GM21717 (cell line): Measurements from ENCODE around the gene WDR53.
"Not testable (repeated sequence)": the region's sequence is repeated elsewhere in the genome, so short reads cannot be mapped to it uniquely, and the experiment has no call there.

Experiments used
- ATAC-seq: cut with Tn5 transposase; IDR thresholded peaks from one replicate; pipeline ENCODE4 v1.9.1; 2021; ENCODE audit warnings: mild to moderate bottlenecking, moderate library complexity; ENCODE audit not compliant: unreplicated experiment

The WDR53 gene

DNA sequence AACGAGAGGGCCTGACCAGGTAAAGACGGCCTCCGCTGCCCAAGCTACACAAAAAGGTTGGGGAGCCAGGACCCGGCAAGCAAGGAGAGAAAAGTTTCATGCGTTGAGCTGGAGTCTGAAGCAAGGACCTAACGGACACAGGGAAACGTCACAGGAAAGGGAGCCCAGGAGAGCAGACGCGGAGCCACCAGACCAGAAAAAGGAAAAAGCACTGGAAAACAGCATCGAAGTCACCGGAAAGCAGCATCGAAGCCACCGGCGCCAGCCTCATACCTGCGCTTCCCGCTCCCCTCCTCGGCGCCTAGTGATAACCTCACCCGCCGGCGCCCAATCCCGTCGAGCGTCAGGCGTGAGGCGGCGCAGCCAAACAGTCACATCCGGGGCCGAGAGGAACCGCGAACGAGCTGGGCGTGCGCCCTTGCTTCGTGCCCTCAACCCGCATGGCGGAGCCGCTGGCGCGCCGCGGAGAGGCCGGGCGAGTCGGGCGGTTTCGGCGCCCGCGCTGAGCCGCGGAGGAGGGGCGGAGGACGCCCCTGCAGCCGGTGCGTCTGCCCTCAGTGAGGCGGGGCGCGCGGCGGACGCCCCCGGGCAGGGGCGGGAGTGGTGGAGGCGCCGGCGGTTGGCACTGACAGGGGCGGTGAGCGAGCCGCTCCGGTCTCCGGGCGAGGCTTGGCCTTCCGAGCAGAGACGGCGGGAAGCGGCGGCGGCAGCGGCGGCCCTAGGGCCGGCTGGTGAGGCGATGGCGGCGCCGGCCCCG lies at the start of gene WDR53, which contains the start of gene FBXO45:
Gene WDR53 (minus strand): TSS at position 309 of the 757 bp plus-strand sequence. CDS start 7,079 bp downstream, outside the sequence.
Gene FBXO45 (plus strand): TSS at position 415 of the 757 bp plus-strand sequence. CDS start 325 bp downstream, at position 740.
- ATAC-seq, result peak; percentile 92

GRCh38 chr3:196617256-196617655 lies 48.9 kb upstream of the WDR53 start:
- no peak for ATAC-seq

GRCh38 chr3:196615234-196615633 lies 46.9 kb upstream of the WDR53 start:
- ATAC-seq, result not testable (repeated sequence)

GRCh38 chr3:196611761-196612483 lies 43.6 kb upstream of the WDR53 start:
- no peak for ATAC-seq

DNA sequence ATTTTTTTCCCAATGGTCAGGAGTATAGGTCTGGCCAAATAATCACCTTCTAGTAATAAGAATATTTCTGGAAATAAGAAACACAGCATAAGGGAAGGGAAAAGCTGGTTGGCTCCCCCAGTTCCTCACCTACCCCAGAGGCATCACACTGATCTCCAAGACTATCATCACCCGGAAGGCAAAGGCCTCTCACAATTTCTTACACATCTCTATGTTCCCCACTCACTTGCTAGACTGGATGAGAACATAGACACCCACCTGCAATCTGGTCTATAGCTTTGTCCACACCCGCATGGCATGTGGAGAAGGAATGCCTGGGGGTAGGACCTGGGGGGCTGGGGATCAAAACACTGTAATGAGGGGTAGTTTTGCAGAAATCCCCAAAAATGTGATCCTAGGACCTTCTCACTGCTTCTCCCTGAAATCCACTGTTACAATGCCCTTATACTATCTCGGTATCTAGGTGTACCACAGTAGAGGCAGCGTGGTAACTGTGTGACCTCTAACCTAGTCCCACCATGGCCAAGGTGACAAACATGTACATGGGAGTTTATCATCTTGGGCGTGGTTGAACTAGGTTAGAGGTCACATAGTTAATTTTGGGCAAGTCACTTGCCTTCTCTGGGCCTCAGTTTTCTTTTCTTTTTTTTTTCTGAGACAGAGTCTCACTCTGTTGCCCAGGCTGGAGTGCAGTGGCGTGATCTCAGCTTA lies 41.6 kb upstream of the WDR53 start:
- no peak for ATAC-seq

DNA sequence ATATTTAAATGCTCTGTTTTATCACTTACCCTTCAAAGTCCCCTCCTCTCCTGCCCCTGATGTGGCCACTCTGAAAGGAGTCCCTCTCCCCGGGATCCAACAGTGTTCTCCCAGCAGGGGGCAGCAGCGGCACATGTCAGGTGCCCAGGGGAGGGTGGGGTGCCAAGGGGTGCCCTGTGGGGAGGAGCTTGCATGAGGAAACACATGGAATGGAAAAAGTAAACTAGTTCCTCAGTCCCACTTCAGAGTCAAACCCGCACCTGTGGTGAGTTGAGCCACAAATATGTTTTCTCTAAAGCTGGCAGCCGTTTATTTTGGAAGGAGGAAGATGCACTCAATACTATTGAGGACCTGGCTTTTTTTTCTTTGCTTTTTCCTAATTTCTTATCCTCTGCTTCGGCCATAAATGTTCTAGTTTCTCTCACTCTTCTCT lies 41.0 kb upstream of the WDR53 start:
- ATAC-seq, result peak; percentile 73

DNA sequence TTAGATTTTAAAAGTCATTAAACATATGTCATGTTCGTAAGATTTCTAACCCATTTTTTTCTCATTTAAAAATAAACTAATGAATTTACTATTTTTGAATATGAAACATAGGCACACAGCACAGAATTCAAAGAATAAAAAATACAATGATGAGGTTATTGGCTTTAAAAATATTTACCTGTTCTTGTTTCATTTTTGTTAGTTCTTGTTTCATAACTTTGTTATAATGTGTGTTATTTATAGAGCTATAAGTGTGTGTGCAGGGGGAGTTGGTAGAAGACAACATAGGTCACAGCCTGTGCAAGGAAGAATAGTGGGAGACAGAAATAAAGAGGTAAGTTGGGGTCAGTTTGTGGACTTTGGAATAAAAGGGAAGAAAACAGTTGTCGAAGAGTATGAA lies 40.3 kb upstream of the WDR53 start:
- ATAC-seq, result no peak

DNA sequence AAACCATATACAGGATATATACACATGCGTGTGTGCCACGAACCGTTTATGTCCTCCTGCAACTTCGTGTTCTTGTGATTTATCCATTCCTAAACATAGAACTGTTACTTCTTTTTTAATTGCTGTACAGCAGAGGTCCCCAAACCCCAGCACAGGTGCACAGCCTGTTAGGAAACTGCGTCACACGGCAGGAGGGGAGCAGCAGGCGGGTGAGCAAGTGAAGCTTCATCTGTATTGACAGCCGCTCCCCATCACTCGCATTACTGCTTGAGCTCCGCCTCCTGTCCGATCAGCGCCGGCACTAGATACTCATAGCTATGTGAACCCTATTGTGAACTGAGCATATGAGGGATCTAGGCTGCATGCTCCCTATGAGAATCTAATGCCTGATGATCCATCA lies 36.2 kb upstream of the WDR53 start:
- no peak for ATAC-seq

- ATAC-seq, result no peak
Observed at GRCh38 chr3:196603683-196604082, 35.3 kb upstream of the WDR53 start.

DNA sequence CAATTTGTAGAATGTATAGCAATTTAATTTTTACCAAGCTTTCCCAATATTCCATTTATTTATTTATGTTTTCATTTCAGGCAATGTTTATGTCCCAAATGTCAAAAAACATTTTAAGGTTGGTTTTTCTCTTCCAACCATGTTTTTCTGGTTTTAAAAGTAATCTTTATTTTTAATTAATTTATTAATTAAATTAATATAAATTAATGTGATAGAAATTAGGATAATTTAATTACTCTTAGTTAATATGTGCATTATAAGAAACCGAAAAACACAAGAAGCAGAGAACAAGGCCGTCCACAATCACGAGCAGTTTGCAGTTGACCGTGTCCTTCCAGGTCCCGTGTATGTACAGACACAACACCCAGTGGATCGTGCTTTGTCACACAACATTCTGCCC lies 34.3 kb upstream of the WDR53 start:
- ATAC-seq, result no peak

GRCh38 chr3:196600359-196600758 lies 32.0 kb upstream of the WDR53 start:
- ATAC-seq, result no peak

GRCh38 chr3:196599734-196600128 lies 31.4 kb upstream of the WDR53 start:
- no peak for ATAC-seq

DNA sequence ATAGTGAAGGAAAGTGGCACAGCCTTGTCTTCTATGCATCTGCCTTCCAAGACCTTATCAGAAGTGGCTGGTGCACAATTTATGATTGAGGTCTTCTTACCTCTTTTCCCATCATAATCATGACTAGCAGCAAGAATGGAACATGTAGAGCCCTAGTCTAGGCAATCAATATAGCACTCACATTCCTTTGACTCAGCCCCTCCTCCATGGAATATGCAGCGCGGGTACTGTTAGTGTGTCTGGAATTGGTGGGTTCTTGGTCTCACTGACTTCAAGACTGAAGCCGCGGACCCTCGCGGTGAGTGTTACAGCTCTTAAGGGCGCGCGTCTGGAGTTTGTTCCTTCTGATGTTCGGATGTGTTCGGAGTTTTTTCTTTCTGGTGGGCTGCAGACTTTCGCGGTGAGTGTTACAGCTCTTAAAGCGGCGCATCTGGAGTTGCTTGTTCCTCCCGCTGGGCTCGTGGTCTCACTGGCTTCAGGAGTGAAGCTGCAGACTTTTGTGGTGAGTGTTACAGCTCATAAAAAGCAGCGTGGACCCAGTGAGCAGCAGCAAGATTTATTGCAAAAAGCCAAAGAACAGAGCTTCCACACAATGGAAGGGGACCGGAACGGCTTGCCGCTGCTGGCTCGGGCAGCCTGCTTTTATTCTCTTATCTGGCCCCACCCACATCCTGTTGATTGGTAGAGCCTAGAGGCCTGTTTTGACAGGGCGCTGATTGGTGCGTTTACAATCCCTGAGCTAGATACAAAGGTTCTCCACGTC lies 29.8 kb upstream of the WDR53 start:
- not testable (repeated sequence) for ATAC-seq

DNA sequence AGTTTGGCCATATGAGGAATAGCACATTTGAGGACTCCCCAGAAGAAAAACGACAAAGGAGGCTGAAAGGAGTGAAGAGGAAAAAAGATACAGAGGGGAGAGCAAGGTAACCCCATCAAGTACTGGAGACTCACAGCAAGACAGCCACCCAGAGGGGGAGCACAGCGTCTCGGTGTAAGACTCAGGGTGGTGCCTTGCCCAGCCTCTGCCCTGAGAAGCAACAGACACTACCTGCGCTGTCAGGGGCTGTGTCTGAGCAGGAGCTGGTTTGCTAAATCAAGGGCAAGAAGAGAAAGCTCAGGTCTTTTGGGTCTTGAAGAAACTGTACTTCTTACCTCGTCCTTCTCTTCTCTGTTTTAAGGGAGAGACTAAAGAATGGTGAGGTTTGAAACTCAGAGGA lies 28.0 kb upstream of the WDR53 start:
- ATAC-seq, result no peak

- no peak for ATAC-seq
Observed at GRCh38 chr3:196590279-196590678, 21.9 kb upstream of the WDR53 start.

DNA sequence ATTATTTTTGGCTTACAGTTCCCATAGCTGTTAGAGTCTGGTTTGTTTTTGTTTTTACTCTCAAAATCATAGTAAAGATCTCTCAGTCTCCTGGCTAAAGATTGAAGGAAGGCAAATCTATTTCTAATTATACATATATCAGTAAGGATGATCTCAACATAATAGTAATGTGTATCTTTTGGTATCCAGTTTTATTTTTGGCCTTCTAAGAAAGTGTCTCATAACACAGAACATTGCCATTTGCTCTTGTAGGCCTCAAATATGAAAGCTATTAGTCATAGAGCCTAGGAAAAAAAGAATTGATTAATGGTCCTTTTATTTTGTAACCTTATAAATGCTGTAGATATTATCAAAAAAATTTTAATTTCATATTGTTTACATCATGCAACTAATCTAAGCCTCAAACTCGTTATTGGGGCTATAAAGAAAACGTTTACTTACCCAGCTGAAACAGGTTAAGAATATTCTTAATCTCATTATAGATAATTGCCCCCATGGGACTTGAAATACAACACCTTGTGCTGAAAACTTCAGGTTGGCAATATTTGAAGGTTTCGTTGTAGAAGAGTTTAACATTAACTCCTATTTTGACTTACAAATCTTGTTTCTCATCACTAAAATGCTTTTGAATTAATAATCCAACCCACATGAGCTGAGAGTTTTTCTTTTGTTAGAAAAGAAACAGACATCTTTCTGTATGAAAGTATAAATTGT lies 16.8 kb upstream of the WDR53 start:
- ATAC-seq, result no peak

DNA sequence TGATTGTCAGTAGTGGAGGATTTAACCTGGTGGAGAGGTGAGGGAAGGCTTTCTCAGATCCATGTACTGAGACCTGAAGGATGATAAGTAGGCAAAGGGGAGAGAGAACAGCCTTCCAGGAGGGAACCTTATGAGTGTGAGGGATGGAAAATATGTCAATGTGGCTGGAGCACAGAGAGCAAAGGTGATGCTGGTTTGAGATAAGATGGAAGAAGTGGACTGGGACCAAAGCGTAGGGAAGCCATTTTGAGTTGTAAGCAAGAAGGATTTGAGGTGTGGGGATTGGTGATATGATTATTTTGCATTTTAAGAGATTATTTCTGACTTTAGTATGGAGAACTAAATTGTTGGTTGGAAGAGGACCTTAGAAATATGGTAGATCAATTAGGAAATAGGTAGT lies 4.0 kb upstream of the WDR53 start:
- no peak for ATAC-seq

GRCh38 chr3:196570332-196570731 lies 2.0 kb upstream of the WDR53 start:
- not testable (repeated sequence) for ATAC-seq

DNA sequence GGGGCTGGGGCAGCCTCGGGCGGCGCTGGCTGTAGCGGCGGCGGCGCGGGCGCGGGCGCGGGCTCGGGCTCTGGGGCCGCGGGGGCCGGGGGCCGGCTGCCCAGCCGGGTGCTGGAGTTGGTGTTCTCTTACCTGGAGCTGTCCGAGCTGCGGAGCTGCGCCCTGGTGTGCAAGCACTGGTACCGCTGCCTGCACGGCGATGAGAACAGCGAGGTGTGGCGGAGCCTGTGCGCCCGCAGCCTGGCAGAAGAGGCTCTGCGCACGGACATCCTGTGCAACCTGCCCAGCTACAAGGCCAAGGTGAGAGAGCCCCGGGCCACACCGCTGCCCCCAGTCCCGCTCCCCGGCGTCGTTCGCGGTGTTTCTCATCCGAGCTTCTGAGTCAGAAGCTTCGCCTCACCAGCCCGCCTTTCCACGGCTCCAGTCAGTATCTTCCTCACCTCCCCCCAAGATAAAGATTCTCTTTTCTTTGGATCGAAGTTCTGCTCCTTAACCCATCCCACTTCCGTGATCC lies 706 bp upstream of the WDR53 start:
- ATAC-seq, result peak; percentile 43

- ATAC-seq, result no peak
Observed at GRCh38 chr3:196563721-196564225, 4.6 kb downstream of the WDR53 start.
